Cerebellar cortex (tissue), 1 donor: ENCODE data around the gene PTTG2.

Experiments used
- DNase-seq: peaks from one replicate; pipeline ENCODE4 v3.0.0-alpha.2; 2015; ENCODE audit warnings: low spot score

PTTG2 gene

GRCh38 chr4:37988670-37989069, 28.5 kb downstream of the PTTG2 start:
- DNase-seq = no peak

GRCh38 chr4:37989398-37990260, 29.4 kb downstream of the PTTG2 start:
- no peak for DNase-seq

- no peak for DNase-seq
Observed at GRCh38 chr4:37990731-37991245, 30.6 kb downstream of the PTTG2 start.

DNA sequence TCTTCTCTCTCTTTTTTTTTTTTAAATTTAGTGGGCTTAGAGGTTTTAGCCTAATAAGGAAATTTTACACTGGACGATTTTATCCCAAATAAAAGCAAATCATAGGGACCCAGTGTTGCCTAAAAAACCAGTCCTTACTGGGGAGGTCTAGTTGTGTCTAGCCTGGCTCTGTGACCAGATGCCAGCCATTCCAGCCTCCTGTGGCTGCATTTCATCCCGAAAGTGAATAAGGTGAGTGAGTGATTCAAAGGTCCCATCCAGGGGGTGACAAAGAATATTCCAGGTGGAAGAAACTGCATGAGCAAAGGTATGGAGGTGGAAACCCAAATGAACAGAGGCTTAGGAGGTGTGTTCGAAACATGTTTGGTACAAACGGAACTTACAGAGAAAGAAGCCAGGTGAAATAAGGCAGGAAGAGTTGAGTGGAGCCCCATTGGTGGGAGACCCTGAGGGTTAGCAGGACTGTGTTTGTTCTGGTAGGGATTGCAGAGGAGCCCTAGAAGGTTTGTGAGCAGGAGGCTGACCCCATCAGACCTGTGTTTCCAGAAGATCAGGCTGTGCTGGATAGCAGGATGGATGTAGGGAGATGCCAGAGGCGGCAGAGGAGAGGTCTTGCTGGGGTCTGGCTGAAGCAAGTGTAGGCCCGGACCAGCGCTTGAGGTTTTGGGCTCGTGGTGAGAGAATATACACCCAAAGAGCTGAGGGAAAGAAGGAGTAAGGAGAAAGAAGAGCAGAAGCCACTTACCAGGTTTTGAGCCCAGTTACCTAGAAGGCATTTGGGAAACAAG, 31.6 kb downstream of the PTTG2 start:
- DNase-seq = no peak

GRCh38 chr4:37993806-37994205, 33.6 kb downstream of the PTTG2 start:
- no peak for DNase-seq

- no peak for DNase-seq
Observed at GRCh38 chr4:37994569-37994968, 34.4 kb downstream of the PTTG2 start.

DNA sequence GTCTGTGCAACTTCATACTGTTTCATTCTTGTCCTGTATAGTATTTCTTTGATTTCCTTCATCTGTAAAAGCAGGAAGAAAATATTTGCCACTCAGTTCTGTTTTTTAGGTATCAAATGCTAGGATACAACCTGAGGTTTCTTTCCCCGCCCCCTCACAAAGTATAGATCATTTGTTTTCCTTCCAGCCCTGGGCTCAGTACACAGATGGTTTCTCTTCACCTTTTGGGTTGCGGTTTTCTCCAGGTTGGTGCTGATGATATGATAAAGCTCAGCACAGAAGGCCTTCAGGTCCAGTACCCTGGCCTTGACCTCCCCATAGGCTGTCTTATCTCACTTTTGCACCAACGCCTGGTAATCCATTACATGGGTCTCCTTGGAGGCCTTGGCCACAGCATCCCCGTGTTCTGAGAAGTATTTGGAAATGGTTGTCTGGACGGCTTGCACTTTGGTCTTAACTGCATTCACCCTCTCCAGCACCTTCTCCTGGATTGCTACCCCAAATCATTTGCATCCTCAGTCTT, 35.2 kb downstream of the PTTG2 start:
- no peak for DNase-seq

DNA sequence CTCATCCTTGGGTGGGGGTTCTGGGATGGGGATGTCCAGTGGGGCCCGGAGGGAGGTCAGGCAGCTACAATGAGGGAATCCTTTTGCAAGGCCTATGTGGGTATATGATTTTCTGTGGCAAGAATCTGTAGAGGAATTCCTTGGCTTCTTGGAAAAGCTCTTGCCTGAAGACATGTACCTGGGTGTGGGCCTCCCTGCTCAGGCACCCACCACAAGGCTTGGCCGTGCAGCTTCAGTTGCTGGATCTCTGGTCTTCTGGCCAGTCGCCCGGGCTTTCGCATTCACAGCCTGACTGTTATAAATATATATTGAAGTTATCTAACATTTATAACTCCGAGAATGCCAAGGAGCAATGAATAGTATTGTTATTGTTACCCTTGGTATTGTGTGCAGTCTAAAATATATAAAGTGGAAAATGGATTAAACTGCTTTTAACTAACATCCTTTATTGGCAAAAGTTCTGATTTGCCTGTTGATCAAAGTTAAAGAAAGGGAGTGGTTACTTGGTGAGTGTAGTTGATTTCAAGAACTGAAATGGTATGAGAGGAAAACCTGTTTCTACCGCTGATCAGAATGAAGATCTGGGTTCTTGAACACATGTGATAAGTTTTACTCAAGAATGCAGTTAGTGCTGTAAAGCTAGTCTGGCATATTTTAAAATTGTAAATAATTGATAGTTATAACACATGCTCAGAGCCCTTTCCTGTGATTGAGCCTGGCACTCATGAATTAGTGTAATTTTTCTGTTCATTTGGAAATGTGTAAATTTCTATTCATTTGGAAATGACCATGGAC, 36.0 kb downstream of the PTTG2 start:
- no peak for DNase-seq

GRCh38 chr4:37998226-37998625, 38.0 kb downstream of the PTTG2 start:
- no peak for DNase-seq

DNA sequence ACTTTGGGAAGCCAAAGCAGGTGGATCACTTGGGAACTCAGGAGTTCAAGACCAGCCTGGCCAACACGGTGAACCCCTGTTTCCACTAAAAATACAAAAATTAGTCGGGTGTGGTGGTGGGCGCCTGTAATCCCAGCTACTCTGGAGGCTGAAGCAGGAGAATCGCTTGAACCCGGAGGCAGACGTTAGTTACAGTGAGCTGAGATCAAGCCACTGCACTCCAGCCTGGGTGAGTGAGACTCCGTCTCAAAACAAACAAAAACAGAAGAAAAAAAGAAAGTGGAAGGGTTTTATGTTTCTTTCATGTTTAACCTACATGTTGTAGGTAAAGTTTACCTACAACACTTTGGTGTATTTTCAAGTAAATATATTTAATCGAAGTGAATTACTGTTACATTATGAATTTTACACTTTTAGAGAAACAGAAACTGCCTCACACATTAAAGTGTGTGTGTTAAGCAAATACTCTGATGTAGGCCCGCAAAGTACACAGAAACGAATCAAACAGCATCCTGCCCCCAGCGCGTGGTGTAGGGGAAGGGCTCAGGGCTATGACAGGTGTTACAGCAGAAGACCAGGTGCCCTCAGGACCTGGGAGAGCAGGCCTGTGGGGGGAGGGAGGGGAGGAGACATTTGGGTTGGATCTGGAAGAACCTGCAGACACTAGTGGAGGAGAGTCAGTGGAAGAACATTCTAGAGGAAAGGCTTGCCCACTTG, 39.0 kb downstream of the PTTG2 start:
- no peak for DNase-seq

DNA sequence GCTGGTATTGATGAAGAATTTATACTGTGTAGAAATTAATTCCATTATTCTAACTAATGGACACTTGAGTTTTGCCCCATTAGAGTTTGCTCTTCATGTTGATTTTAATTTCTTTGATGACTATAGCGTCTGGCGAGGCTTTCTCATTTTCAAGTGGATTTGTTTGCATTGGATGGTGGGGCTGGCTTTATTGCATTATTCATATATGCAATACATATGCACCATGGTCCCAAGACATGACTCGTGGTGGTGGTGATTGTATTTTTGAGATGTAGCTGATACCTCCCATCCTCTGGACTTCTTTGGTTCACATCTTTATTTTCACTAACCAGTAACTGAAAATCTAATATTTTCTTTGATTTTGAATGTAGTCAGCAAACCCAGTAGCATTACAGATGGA, 39.8 kb downstream of the PTTG2 start:
- no peak for DNase-seq

DNA sequence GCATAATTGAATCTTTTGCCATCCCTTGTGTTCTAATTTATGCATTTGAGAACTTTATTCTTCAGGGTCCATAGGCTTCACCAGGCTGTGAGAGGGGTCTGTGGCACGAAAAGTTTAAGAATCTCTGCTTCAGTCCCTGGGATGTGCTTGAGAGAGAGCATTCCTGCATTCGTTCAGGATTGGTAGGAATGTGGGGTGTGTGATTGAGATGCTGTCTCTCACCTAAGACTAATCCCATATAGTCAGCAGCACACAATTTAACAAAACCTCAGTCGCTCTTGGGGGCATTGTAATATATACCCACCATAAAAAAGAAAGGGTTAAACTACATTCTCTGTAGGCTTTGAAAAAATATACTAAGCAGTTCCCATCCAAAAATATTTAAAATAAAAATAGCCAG, 41.7 kb downstream of the PTTG2 start:
- DNase-seq = no peak

GRCh38 chr4:38002451-38003071, 42.4 kb downstream of the PTTG2 start:
- no peak for DNase-seq

DNA sequence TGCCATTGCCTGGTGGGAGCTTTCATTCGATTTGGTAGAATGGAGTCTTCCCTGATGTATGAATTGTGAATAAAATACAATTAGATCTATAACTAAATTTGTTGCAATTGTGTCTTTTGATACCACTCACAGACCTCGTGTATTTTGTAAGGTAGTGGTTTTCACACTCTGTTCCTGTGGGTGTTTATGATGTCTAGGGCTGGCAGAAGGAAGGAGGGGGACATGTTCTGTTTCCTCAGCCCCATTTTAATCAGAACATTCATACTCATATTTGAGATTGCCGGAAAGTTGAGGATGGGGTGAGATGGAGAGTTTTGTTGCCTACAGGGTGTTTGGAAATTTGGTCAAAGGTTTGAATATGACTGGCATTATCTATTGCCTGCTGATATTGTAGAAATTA, 42.9 kb downstream of the PTTG2 start:
- DNase-seq = no peak

DNA sequence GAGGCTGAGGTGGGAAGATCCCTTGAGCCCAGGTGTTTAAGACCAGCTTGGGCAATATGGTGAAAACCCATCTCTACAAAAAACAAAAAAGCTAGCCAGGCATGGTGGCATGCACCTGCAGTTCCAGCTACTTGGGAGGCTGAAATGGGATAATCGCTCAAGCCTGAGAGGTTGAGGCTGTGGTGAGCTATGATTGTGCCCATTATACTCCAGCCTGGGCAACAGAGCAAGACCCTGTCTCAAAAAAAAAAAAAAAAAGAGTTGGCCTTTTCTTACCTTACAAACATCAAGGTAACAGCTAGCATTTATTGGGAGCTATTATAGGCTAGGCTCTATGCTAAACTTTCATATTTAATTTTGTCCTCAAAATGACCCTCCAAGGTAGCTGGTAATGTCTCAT, 43.4 kb downstream of the PTTG2 start:
- DNase-seq = no peak

GRCh38 chr4:38004062-38004461, 43.9 kb downstream of the PTTG2 start:
- no peak for DNase-seq

- no peak for DNase-seq
Observed at GRCh38 chr4:38004887-38005286, 44.7 kb downstream of the PTTG2 start.

DNA sequence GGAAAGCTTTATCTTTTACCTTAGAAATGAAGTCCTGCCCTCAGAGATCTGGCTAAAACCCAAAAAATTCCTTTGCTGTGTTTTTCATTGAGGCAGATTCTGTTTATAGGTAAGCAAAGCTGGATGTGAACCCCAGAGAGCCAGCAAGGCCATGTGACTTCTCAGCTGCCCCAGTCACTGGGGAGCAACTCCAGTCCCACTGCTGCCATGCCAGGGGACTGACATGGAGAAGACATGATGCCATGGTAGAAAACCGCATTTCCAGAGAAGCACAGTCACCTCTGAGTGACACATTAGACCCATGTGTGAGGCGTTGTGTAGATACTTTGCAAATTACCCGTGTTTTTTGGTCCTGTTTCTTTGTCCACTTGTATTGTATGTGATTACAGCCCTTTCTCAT, 45.4 kb downstream of the PTTG2 start:
- no peak for DNase-seq

DNA sequence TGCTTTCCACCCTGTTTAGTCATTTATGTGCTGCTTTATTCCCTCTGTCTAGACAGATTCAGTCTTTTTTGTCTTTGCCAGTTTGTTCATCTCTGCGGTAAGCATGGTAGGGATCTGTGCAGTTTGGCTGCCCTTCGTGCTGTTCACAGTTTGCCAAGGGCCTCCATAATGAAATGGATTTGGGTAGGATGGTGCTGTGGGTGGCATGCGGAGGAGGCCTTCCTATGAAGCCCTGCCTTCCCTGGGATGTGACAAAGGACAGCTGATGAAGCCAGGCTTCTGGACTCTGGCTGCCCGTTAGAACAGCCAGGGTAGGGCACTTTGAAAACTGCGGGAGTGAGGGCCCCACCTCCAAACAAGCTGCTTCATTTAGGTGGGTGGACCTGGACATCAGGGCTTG, 47.4 kb downstream of the PTTG2 start:
- no peak for DNase-seq

- DNase-seq = peak; percentile 20
Observed at GRCh38 chr4:38008571-38009021, 48.4 kb downstream of the PTTG2 start.

- DNase-seq = no peak
Observed at GRCh38 chr4:38009421-38009820, 49.2 kb downstream of the PTTG2 start.
